PC-3 (cell line): ENCODE data around the gene S100A3. TPM values are rescaled to one million over a fixed set of nuclear protein-coding genes. Genes with fewer than 3 reads are reported as not detected.
"Not testable (repeated sequence)": the region's sequence is repeated elsewhere in the genome, so short reads cannot be mapped to it uniquely, and the experiment has no call there.

ENCODE experiments used
- ATAC-seq: fragments of 200-7000 bp; cut with Tn5 transposase; 2 replicates; pipeline ENCODE4 v1.9.1; 2020; ENCODE audit warnings: mild to moderate bottlenecking, moderate library complexity
- BruUV-seq: library from RNA; stranded (reverse); fragments of 400-500 nt; replicated peaks from 2 replicates; lab custom pipeline; 2021; lab: Mats Ljungman, UMichigan
- CTCF ChIA-PET: fragments of 300-600 bp; sonication (Branson Sonifier 250); formaldehyde crosslinking; loops from one replicate; lab custom pipeline; 2022; ENCODE audit warnings: antibody characterized with exemption; lab: Charles Lee
- POLR2A ChIA-PET: fragments of 300-600 bp; sonication (Branson Sonifier 250); formaldehyde crosslinking; loops from one replicate; lab custom pipeline; 2022; ENCODE audit warnings: antibody characterized with exemption; ENCODE audit not compliant: unreplicated experiment; lab: Charles Lee
- DNase-seq: peaks from one replicate; pipeline ENCODE4 v3.0.0-alpha.2; 2015
- H2AFZ ChIP-seq: fragments of 300-600 bp; sonication (generic); 2 replicates; pipeline ENCODE4 v1.6.0; 2016; ENCODE audit warnings: antibody characterized with exemption, low read length
- H3F3A ChIP-seq: fragments of 300-600 bp; sonication (generic); one replicate; pipeline ENCODE4 v1.6.0; 2017; ENCODE audit warnings: antibody characterized with exemption, low read length, control low read depth, mild to moderate bottlenecking; ENCODE audit not compliant: unreplicated experiment
- H3K27ac ChIP-seq: fragments of 300-600 bp; sonication (generic); 2 replicates; pipeline ENCODE4 v1.5.1; 2016; ENCODE audit warnings: mild to moderate bottlenecking, low read length
- H3K27me3 ChIP-seq: fragments of 300-600 bp; sonication (generic); 2 replicates; pipeline ENCODE4 v1.6.1; 2016; ENCODE audit warnings: low read length, mixed read lengths
- H3K36me3 ChIP-seq: fragments of 300-600 bp; sonication (generic); 2 replicates; pipeline ENCODE4 v1.6.1; 2016; ENCODE audit warnings: low read depth, mixed run types, low read length, mixed read lengths
- H3K4me1 ChIP-seq: fragments of 300-600 bp; sonication (generic); 2 replicates; pipeline ENCODE4 v1.5.1; 2016; ENCODE audit warnings: low read length; ENCODE audit not compliant: insufficient read depth
- H3K4me2 ChIP-seq: fragments of 300-600 bp; sonication (generic); 2 replicates; pipeline ENCODE4 v1.6.0; 2016; ENCODE audit warnings: low read length
- H3K4me3 ChIP-seq: fragments of 300-600 bp; sonication (generic); 2 replicates; pipeline ENCODE4 v1.5.1; 2016; ENCODE audit warnings: mild to moderate bottlenecking, low read length, mixed read lengths
- H3K79me2 ChIP-seq: fragments of 300-600 bp; sonication (generic); 2 replicates; pipeline ENCODE4 v1.6.1; 2017; ENCODE audit warnings: low read length, mixed read lengths
- H3K9ac ChIP-seq: fragments of 300-600 bp; sonication (generic); 2 replicates; pipeline ENCODE4 v1.6.0; 2016; ENCODE audit warnings: mild to moderate bottlenecking, low read length
- H3K9me2 ChIP-seq: fragments of 300-600 bp; sonication (generic); replicated peaks from 2 replicates; pipeline ENCODE4 v1.6.1; 2016; ENCODE audit warnings: mixed run types, low read length, mixed read lengths
- H3K9me3 ChIP-seq: fragments of 300-600 bp; sonication (generic); 2 replicates; pipeline ENCODE4 v1.6.1; 2016; ENCODE audit warnings: low read length, mixed read lengths
- H4K20me1 ChIP-seq: fragments of 300-600 bp; sonication (generic); 2 replicates; pipeline ENCODE4 v1.6.1; 2016; ENCODE audit warnings: low read length, mixed read lengths
- CTCF ChIP-seq: fragments of 300-600 bp; sonication (generic); conservative IDR thresholded peaks from 2 replicates; pipeline ENCODE4 v1.5.1; 2017; ENCODE audit warnings: antibody characterized with exemption, low read depth, mild to moderate bottlenecking, low read length
- EZH2 ChIP-seq: fragments of 300-600 bp; sonication (generic); IDR thresholded peaks from one replicate; pipeline ENCODE4 v1.6.1; 2017; ENCODE audit warnings: antibody characterized with exemption, mild to moderate bottlenecking, low read length; ENCODE audit not compliant: unreplicated experiment
- EZH2phosphoT487 ChIP-seq: fragments of 300-600 bp; sonication (generic); IDR thresholded peaks from 2 replicates; pipeline ENCODE4 v1.6.1; 2018; ENCODE audit warnings: mild to moderate bottlenecking, antibody characterized with exemption, low read length, borderline replicate concordance
- intact Hi-C: fragments of 100-400 bp; cut with micrococcal nuclease; formaldehyde crosslinking; loops from 2 replicates; pipeline ENCODE4 v1.9.0; 2023
- total RNA-seq: library from RNA; depleted of rRNA; stranded (reverse); fragments of >200 nt; gene quantifications from 2 replicates; pipeline ENCODE4 v1.2.3, GENCODE V29; 2014

Gene S100A3
- total RNA-seq, 1 experiment from 2014 or later, result 4.6 TPM

- no peak for DNase-seq
- H3K9me3 ChIP-seq, result no peaks in the 10 kb centered on the region
- H2AFZ ChIP-seq, result no peak overlapping the region
- intact Hi-C loops, result no loop called here
- H3K4me1 ChIP-seq, result peaks cover 3% of the 10 kb centered on the region
- H3K4me2 ChIP-seq, result no peak overlapping the region
- H4K20me1 ChIP-seq, result no peaks in the 10 kb centered on the region
- no peak overlapping the region for H3K4me3 ChIP-seq
- ChIA-PET POLR2A (no interaction called here), CTCF (no interaction called here)
- no peak overlapping the region for H3K9ac ChIP-seq
- H3K27ac ChIP-seq, result no peak overlapping the region
- no TSS peak for BruUV-seq
- no peaks in the 10 kb centered on the region for H3F3A ChIP-seq
- H3K9me2 ChIP-seq, result no peaks in the 10 kb centered on the region
- H3K36me3 ChIP-seq, result no peaks in the 10 kb centered on the region
- H3K27me3 ChIP-seq, result no peaks in the 10 kb centered on the region
- TF ChIP-seq EZH2phosphoT487 (no peak), EZH2 (no peak), CTCF (no peak)
- no peak for ATAC-seq
- no peaks in the 10 kb centered on the region for H3K79me2 ChIP-seq
Measured at GRCh38 chr1:153526132-153526543, 22.9 kb downstream of the S100A3 start.

- DNase-seq (no peak), ATAC-seq (peak; percentile 6; the same call in 1 of the 2 replicates)
- intact Hi-C loops, result no loop called here
- Histone ChIP-seq H3K9ac (no peak overlapping the region), H4K20me1 (no peaks in the 10 kb centered on the region), H3K27me3 (no peaks in the 10 kb centered on the region), H3K27ac (no peak overlapping the region), H3K79me2 (no peaks in the 10 kb centered on the region), H3K4me2 (no peak overlapping the region), H2AFZ (no peak overlapping the region), H3K36me3 (no peaks in the 10 kb centered on the region), H3K9me3 (no peaks in the 10 kb centered on the region), H3F3A (no peaks in the 10 kb centered on the region), H3K9me2 (no peaks in the 10 kb centered on the region), H3K4me1 (peaks cover 11% of the 10 kb centered on the region), H3K4me3 (no peak overlapping the region)
- TF ChIP-seq EZH2 (no peak), EZH2phosphoT487 (no peak), CTCF (no peak)
- no TSS peak for BruUV-seq
- ChIA-PET POLR2A (no interaction called here), CTCF (no interaction called here)
Measured at GRCh38 chr1:153525088-153525728, 23.9 kb downstream of the S100A3 start.

- H3K27me3 ChIP-seq, H2AFZ ChIP-seq, H3K79me2 ChIP-seq, H3K4me3 ChIP-seq, DNase-seq, H3K9ac ChIP-seq, H4K20me1 ChIP-seq, H3K27ac ChIP-seq, CTCF ChIA-PET, H3K9me2 ChIP-seq, ATAC-seq, intact Hi-C loops, POLR2A ChIA-PET, H3F3A ChIP-seq, H3K4me2 ChIP-seq, H3K36me3 ChIP-seq, H3K9me3 ChIP-seq: not testable (repeated sequence)
- H3K4me1 ChIP-seq, result peaks cover 11% of the 10 kb centered on the region
- TSS peak; percentile 99 for BruUV-seq
Measured at GRCh38 chr1:153522353-153523048, 26.6 kb downstream of the S100A3 start.

- ATAC-seq, intact Hi-C loops, H3F3A ChIP-seq, H3K27me3 ChIP-seq, DNase-seq, H3K4me3 ChIP-seq, H3K79me2 ChIP-seq, H3K9me3 ChIP-seq, BruUV-seq, H4K20me1 ChIP-seq, H3K4me2 ChIP-seq, H3K36me3 ChIP-seq, H3K27ac ChIP-seq, H2AFZ ChIP-seq, H3K9me2 ChIP-seq, H3K9ac ChIP-seq: not testable (repeated sequence)
- ChIA-PET CTCF (interaction anchor here (1.6 kb wide), 1 partner anchor 12 kb away, joined by 6 read pairs; no protein-coding TSS in a partner anchor), POLR2A (interaction anchor here (0.6 kb wide), 1 partner anchor 59 kb away, joined by 4 read pairs; no protein-coding TSS in a partner anchor)
- peaks cover 11% of the 10 kb centered on the region for H3K4me1 ChIP-seq
Measured at GRCh38 chr1:153521808-153522207, 27.2 kb downstream of the S100A3 start.
